Cardiac septum (tissue), 1 donor: ENCODE results near the gene ADAMTSL1. TPM values are rescaled to one million over a fixed set of nuclear protein-coding genes. Genes with fewer than 3 reads are reported as not detected.

ENCODE experiments used
- DNase-seq: peaks from one replicate; pipeline ENCODE4 v3.0.0-alpha.2; 2020; ENCODE audit warnings: low spot score
- intact Hi-C: fragments of 100-400 bp; cut with DNase I; formaldehyde crosslinking; loops from one replicate; pipeline ENCODE4 v1.14.0; 2022
- total RNA-seq: library from RNA; stranded (reverse); fragmentation: NEBNext Ultra II Directional; extraction: Animal tissue kit (Norgen Biotek cat#: 25700); gene quantifications from one replicate; pipeline ENCODE4 v1.2.1, GENCODE V29; 2021
- donor health status: DM: no; HTN: no; CAD: no.

The ADAMTSL1 gene
- total RNA-seq, 1 donor from 2014 or later: 2.1 TPM

- DNase-seq: no peak
- intact Hi-C loops: loop anchor here (10.0 kb wide), 1 partner anchor 159 kb away; no protein-coding TSS in a partner anchor
Measured at GRCh38 chr9:18623221-18624079, 149.5 kb downstream of the ADAMTSL1 start.

- intact Hi-C loops: loop anchor here (10.0 kb wide), 1 partner anchor 161 kb away; no protein-coding TSS in a partner anchor
- no peak for DNase-seq
Measured at GRCh38 chr9:18626046-18626698, 152.2 kb downstream of the ADAMTSL1 start.

GRCh38 chr9:18629136-18629535, 155.2 kb downstream of the ADAMTSL1 start:
- DNase-seq: no peak
- intact Hi-C loops: loop anchor here (10.0 kb wide), 1 partner anchor 164 kb away; no protein-coding TSS in a partner anchor

- DNase-seq: no peak
- intact Hi-C loops: loop anchor here (5.0 kb wide), 1 partner anchor 76 kb away; no protein-coding TSS in a partner anchor
Measured at GRCh38 chr9:18632632-18633403, 158.9 kb downstream of the ADAMTSL1 start.

- no peak for DNase-seq
- intact Hi-C loops: no loop called here
Measured at GRCh38 chr9:18636781-18637180, 162.8 kb downstream of the ADAMTSL1 start.

- no peak for DNase-seq
- intact Hi-C loops: no loop called here
Measured at GRCh38 chr9:18638371-18639249, 164.7 kb downstream of the ADAMTSL1 start.

GRCh38 chr9:18639911-18640310, 166.0 kb downstream of the ADAMTSL1 start:
- intact Hi-C loops: no loop called here
- DNase-seq: no peak

GRCh38 chr9:18658804-18659705, 185.1 kb downstream of the ADAMTSL1 start:
- intact Hi-C loops: no loop called here
- no peak for DNase-seq

- no peak for DNase-seq
- intact Hi-C loops: no loop called here
Measured at GRCh38 chr9:18660001-18660400, 186.0 kb downstream of the ADAMTSL1 start.

GRCh38 chr9:18662320-18662719, 188.4 kb downstream of the ADAMTSL1 start:
- no peak for DNase-seq
- intact Hi-C loops: no loop called here

GRCh38 chr9:18665947-18666346, 192.0 kb downstream of the ADAMTSL1 start:
- intact Hi-C loops: no loop called here
- DNase-seq: no peak

- no peak for DNase-seq
- intact Hi-C loops: no loop called here
Measured at GRCh38 chr9:18666348-18666747, 192.4 kb downstream of the ADAMTSL1 start.

- no peak for DNase-seq
- intact Hi-C loops: no loop called here
Measured at GRCh38 chr9:18666986-18667772, 193.2 kb downstream of the ADAMTSL1 start.

- intact Hi-C loops: no loop called here
- DNase-seq: no peak
Measured at GRCh38 chr9:18668944-18669343, 195.0 kb downstream of the ADAMTSL1 start.

- intact Hi-C loops: no loop called here
- no peak for DNase-seq
Measured at GRCh38 chr9:18672706-18673105, 198.8 kb downstream of the ADAMTSL1 start.

GRCh38 chr9:18673179-18673578, 199.2 kb downstream of the ADAMTSL1 start:
- intact Hi-C loops: no loop called here
- no peak for DNase-seq

GRCh38 chr9:18675332-18675731, 201.4 kb downstream of the ADAMTSL1 start:
- intact Hi-C loops: no loop called here
- DNase-seq: no peak
